HFFc6 (cell line): ENCODE data around the gene RAX2. TPM values are rescaled to one million over a fixed set of nuclear protein-coding genes. Genes with fewer than 3 reads are reported as not detected.

ENCODE experiments used
- DNase-seq: peaks from one replicate; pipeline ENCODE4 v3.0.0-alpha.2; 2018
- H3K27ac Mint-ChIP-seq: 2 replicates; pipeline ENCODE4 v1.8.0; 2020; ENCODE audit warnings: mild to moderate bottlenecking, mixed read lengths
- H3K27me3 Mint-ChIP-seq: 2 replicates; pipeline ENCODE4 v1.8.0; 2021; ENCODE audit warnings: mild to moderate bottlenecking, moderate library complexity, mixed read lengths; ENCODE audit not compliant: insufficient read depth
- H3K36me3 Mint-ChIP-seq: 2 replicates; pipeline ENCODE4 v1.8.0; 2021; ENCODE audit warnings: low read depth, mixed read lengths
- H3K4me1 Mint-ChIP-seq: 2 replicates; pipeline ENCODE4 v1.8.0; 2020; ENCODE audit warnings: low read depth, mixed read lengths
- H3K4me3 Mint-ChIP-seq: 2 replicates; pipeline ENCODE4 v1.8.0; 2020; ENCODE audit warnings: mild to moderate bottlenecking, moderate library complexity, mixed read lengths
- H3K9me3 Mint-ChIP-seq: 2 replicates; pipeline ENCODE4 v1.8.0; 2020; ENCODE audit warnings: mild to moderate bottlenecking, mixed read lengths
- CTCF ChIP-seq: fragments of 200-600 bp; sonication (generic); IDR thresholded peaks from 2 replicates; pipeline ENCODE4 v1.5.0; 2021; ENCODE audit warnings: antibody characterized with exemption, mild to moderate bottlenecking
- total RNA-seq, 6 experiments: library from RNA; stranded (reverse); fragmentation: NEBNext Ultra II Directional; extraction: Animal tissue kit (Norgen Biotek cat#: 25700); gene quantifications; 2 replicates in 1 of 6; 3 replicates in 5 of 6; pipeline ENCODE4 v1.2.3, GENCODE V29; 2021

Gene RAX2
- total RNA-seq, 6 experiments from 2014 or later, result not detected

GRCh38 chr19:3774621-3775373 is 2.8 kb upstream of the RAX2 start:
- no peak for DNase-seq
- no peak for TF ChIP-seq CTCF
- no peaks in the 10 kb centered on the region for H3K36me3 Mint-ChIP-seq
- no peaks in the 10 kb centered on the region for H3K4me1 Mint-ChIP-seq
- peaks cover 10% of the 10 kb centered on the region for H3K27me3 Mint-ChIP-seq
- no peak overlapping the region for H3K27ac Mint-ChIP-seq
- H3K9me3 Mint-ChIP-seq, result no peaks in the 10 kb centered on the region
- H3K4me3 Mint-ChIP-seq, result no peak overlapping the region

GRCh38 chr19:3773814-3774515 is 1.9 kb upstream of the RAX2 start:
- Mint-ChIP-seq H3K27me3 (peaks cover 10% of the 10 kb centered on the region), H3K4me3 (no peak overlapping the region), H3K27ac (no peak overlapping the region), H3K36me3 (no peaks in the 10 kb centered on the region), H3K9me3 (no peaks in the 10 kb centered on the region), H3K4me1 (no peaks in the 10 kb centered on the region)
- no peak for DNase-seq
- TF ChIP-seq CTCF, result no peak

GRCh38 chr19:3771000-3771905 is 775 bp downstream of the RAX2 start:
- Mint-ChIP-seq H3K4me3 (no peak overlapping the region), H3K27ac (no peak overlapping the region), H3K9me3 (no peaks in the 10 kb centered on the region), H3K36me3 (peaks cover 4% of the 10 kb centered on the region; the same call in 1 of the 2 replicates), H3K4me1 (no peaks in the 10 kb centered on the region), H3K27me3 (peaks cover 10% of the 10 kb centered on the region)
- TF ChIP-seq CTCF, result no peak
- DNase-seq, result no peak

GRCh38 chr19:3770136-3770999 is 1.7 kb downstream of the RAX2 start:
- Mint-ChIP-seq H3K4me3 (no peak overlapping the region), H3K36me3 (peaks cover 4% of the 10 kb centered on the region; the same call in 1 of the 2 replicates)
- TF ChIP-seq CTCF, result no peak

GRCh38 chr19:3769494-3769893 is 2.5 kb downstream of the RAX2 start:
- Mint-ChIP-seq H3K36me3 (peaks cover 4% of the 10 kb centered on the region; the same call in 1 of the 2 replicates), H3K27ac (no peak overlapping the region), H3K27me3 (peaks cover 7% of the 10 kb centered on the region), H3K4me1 (no peaks in the 10 kb centered on the region), H3K4me3 (no peak overlapping the region), H3K9me3 (no peaks in the 10 kb centered on the region)
- TF ChIP-seq CTCF, result no peak
- no peak for DNase-seq

More at GRCh38 chr19:3770136-3770999, 1.7 kb downstream of the RAX2 start:
- no peak for DNase-seq
- Mint-ChIP-seq H3K4me1 (no peaks in the 10 kb centered on the region), H3K27ac (no peak overlapping the region), H3K27me3 (peaks cover 10% of the 10 kb centered on the region), H3K9me3 (no peaks in the 10 kb centered on the region)
